Activated T-helper 1 cell treated with anti-CD3 and anti-CD28 coated beads, Interleukin-2, amount 50 U/mL, for 16 hours (primary cell): ENCODE data around the gene NGF.

Experiments used
- DNase-seq, 2 donors: peaks; one replicate each; pipeline ENCODE4 v3.0.0-alpha.2; 2020; ENCODE audit warnings: low read depth in 1 of 2, low spot score in 1 of 2

Gene NGF

GRCh38 chr1:115337276-115337632 is 795 bp downstream of the NGF start:
- DNase-seq, result no peak

GRCh38 chr1:115336741-115337140 is 1.3 kb downstream of the NGF start:
- DNase-seq, result no peak

GRCh38 chr1:115332813-115333608 is 5.0 kb downstream of the NGF start:
- DNase-seq, result no peak

- DNase-seq, result no peak
Observed at GRCh38 chr1:115331558-115332331, 6.3 kb downstream of the NGF start.

GRCh38 chr1:115330480-115331013 is 7.5 kb downstream of the NGF start:
- DNase-seq, result no peak

- DNase-seq, result no peak
Observed at GRCh38 chr1:115329965-115330364, 8.1 kb downstream of the NGF start.

- no peak for DNase-seq
Observed at GRCh38 chr1:115327270-115327669, 10.8 kb downstream of the NGF start.

- DNase-seq, result no peak
Observed at GRCh38 chr1:115326419-115326818, 11.6 kb downstream of the NGF start.

- no peak for DNase-seq
Observed at GRCh38 chr1:115325874-115326273, 12.2 kb downstream of the NGF start.

GRCh38 chr1:115324649-115325420 is 13.2 kb downstream of the NGF start:
- no peak for DNase-seq

GRCh38 chr1:115323366-115324004 is 14.6 kb downstream of the NGF start:
- DNase-seq, result no peak

GRCh38 chr1:115322631-115323030 is 15.4 kb downstream of the NGF start:
- DNase-seq, result no peak

- no peak for DNase-seq
Observed at GRCh38 chr1:115320377-115320776, 17.7 kb downstream of the NGF start.

- DNase-seq, result no peak
Observed at GRCh38 chr1:115319706-115320105, 18.3 kb downstream of the NGF start.

- no peak for DNase-seq
Observed at GRCh38 chr1:115317101-115318012, 20.7 kb downstream of the NGF start.

- no peak for DNase-seq
Observed at GRCh38 chr1:115314765-115315164, 23.3 kb downstream of the NGF start.

- DNase-seq, result no peak
Observed at GRCh38 chr1:115314092-115314491, 24.0 kb downstream of the NGF start.

GRCh38 chr1:115313182-115313581 is 24.9 kb downstream of the NGF start:
- no peak for DNase-seq

- no peak for DNase-seq
Observed at GRCh38 chr1:115312742-115313141, 25.3 kb downstream of the NGF start.

- DNase-seq, result no peak
Observed at GRCh38 chr1:115311474-115311989, 26.5 kb downstream of the NGF start.
